CD14-positive monocyte (primary cell): ENCODE measurements around the gene CHERP. TPM values are rescaled to one million over a fixed set of nuclear protein-coding genes. Genes with fewer than 3 reads are reported as not detected.

Experiments used
- DNase-seq, 3 donors: peaks; one replicate each; pipeline ENCODE4 v3.0.0-alpha.2; 2011 to 2022
- H2AFZ ChIP-seq: 2 replicates; pipeline ENCODE4 v1.6.0; 2012; ENCODE audit warnings: mild to moderate bottlenecking, low read depth, low read length, inconsistent platforms; ENCODE audit not compliant: insufficient read depth, poor library complexity, severe bottlenecking
- H3K27ac ChIP-seq, 2 donors: 1 replicate in 1 of 2; 2 replicates in 1 of 2; pipeline ENCODE4 v1.5.1; 2012 to 2013; ENCODE audit warnings: low read length in 2 of 2, control low read depth in 1 of 2, inconsistent platforms in 1 of 2, low read depth in 1 of 2, mild to moderate bottlenecking in 1 of 2
- H3K27me3 ChIP-seq, 2 donors: one replicate each; pipeline versions ENCODE4 v1.6.0 to v1.6.1; 2011 to 2013; ENCODE audit warnings: low read length in 2 of 2; ENCODE audit not compliant: control insufficient read depth in 2 of 2, insufficient read depth in 2 of 2
- H3K36me3 ChIP-seq, 2 donors: replicated peaks in 1 of 2; 1 replicate in 1 of 2; 2 replicates in 1 of 2; pipeline versions ENCODE4 v1.5.1 to v1.6.1; 2012 to 2013; ENCODE audit warnings: low read length in 2 of 2, control low read depth in 1 of 2, inconsistent platforms in 1 of 2, mild to moderate bottlenecking in 1 of 2; ENCODE audit not compliant: insufficient read depth in 2 of 2, control insufficient read depth in 1 of 2
- H3K4me1 ChIP-seq, 2 donors: 1 replicate in 1 of 2; 2 replicates in 1 of 2; pipeline versions ENCODE4 v1.5.1 to v1.6.1; 2012 to 2013; ENCODE audit warnings: low read length in 2 of 2, control low read depth in 1 of 2, inconsistent platforms in 1 of 2, mild to moderate bottlenecking in 1 of 2, moderate library complexity in 1 of 2; ENCODE audit not compliant: insufficient read depth in 2 of 2, control insufficient read depth in 1 of 2
- H3K4me2 ChIP-seq: replicated peaks from 2 replicates; pipeline ENCODE3; 2012; ENCODE audit warnings: low read length, moderate library complexity, mild to moderate bottlenecking; ENCODE audit not compliant: poor library complexity, severe bottlenecking; ENCODE audit errors: extremely low read depth
- H3K4me3 ChIP-seq, 3 experiments: fragments of 200-600 bp in 1 of 3; sonication (generic) in 1 of 3; replicated peaks in 1 of 3; 1 replicate in 2 of 3; 2 replicates in 1 of 3; pipeline ENCODE4 v1.5.1; 2011 to 2013; ENCODE audit warnings: low read length in 3 of 3, mild to moderate bottlenecking in 3 of 3, control low read depth in 2 of 3, low read depth in 2 of 3, inconsistent platforms in 1 of 3, moderate library complexity in 1 of 3
- H3K79me2 ChIP-seq: 2 replicates; pipeline ENCODE4 v1.6.0; 2012; ENCODE audit warnings: mild to moderate bottlenecking, control low read depth, inconsistent platforms, low read length, moderate library complexity; ENCODE audit not compliant: insufficient read depth
- H3K9ac ChIP-seq: 2 replicates; pipeline ENCODE4 v1.6.0; 2017; ENCODE audit warnings: low read length, mild to moderate bottlenecking; ENCODE audit not compliant: insufficient read depth, poor library complexity, severe bottlenecking
- H3K9me3 ChIP-seq, 2 donors: replicated peaks in 1 of 2; 1 replicate in 1 of 2; 2 replicates in 1 of 2; pipeline versions ENCODE4 v1.5.1 to v1.6.1; 2012 to 2013; ENCODE audit warnings: low read length in 2 of 2, control low read depth in 1 of 2; ENCODE audit not compliant: control insufficient read depth in 1 of 2, insufficient read depth in 1 of 2
- H4K20me1 ChIP-seq: 2 replicates; pipeline ENCODE4 v1.6.0; 2012; ENCODE audit warnings: mild to moderate bottlenecking, low read length, control low read depth, moderate library complexity; ENCODE audit not compliant: insufficient read depth
- H3K27ac Mint-ChIP-seq, 7 donors: one replicate each; pipeline ENCODE4 v1.8.0; 2020; ENCODE audit warnings: mild to moderate bottlenecking in 7 of 7, mixed read lengths in 7 of 7, moderate library complexity in 6 of 7, inconsistent platforms in 2 of 7
- H3K27me3 Mint-ChIP-seq, 3 donors: one replicate each; pipeline ENCODE4 v1.8.0; 2021 to 2022; ENCODE audit warnings: low read depth in 3 of 3, mild to moderate bottlenecking in 3 of 3, mixed read lengths in 3 of 3, moderate library complexity in 3 of 3, inconsistent platforms in 1 of 3
- H3K36me3 Mint-ChIP-seq, 2 donors: one replicate each; pipeline ENCODE4 v1.8.0; 2020; ENCODE audit warnings: mixed read lengths in 2 of 2, inconsistent platforms in 1 of 2, mild to moderate bottlenecking in 1 of 2
- H3K4me1 Mint-ChIP-seq: one replicate; pipeline ENCODE4 v1.8.0; 2020; ENCODE audit warnings: mild to moderate bottlenecking, mixed read lengths
- H3K4me3 Mint-ChIP-seq, 2 donors: one replicate each; pipeline ENCODE4 v1.8.0; 2020; ENCODE audit warnings: mild to moderate bottlenecking in 2 of 2, mixed read lengths in 2 of 2, moderate library complexity in 1 of 2
- H3K9me3 Mint-ChIP-seq, 7 donors: one replicate each; pipeline ENCODE4 v1.8.0; 2020 to 2022; ENCODE audit warnings: mixed read lengths in 7 of 7, mild to moderate bottlenecking in 6 of 7, moderate library complexity in 6 of 7, inconsistent platforms in 2 of 7
- CTCF ChIP-seq: fragments of 200-600 bp; IDR thresholded peaks from one replicate; pipeline ENCODE4 v1.8.0; 2022; ENCODE audit warnings: antibody characterized with exemption, mild to moderate bottlenecking
- WGBS: methylation state at CpG from one replicate; pipeline ENCODE4 v1.1.5; 2013; ENCODE audit warnings: missing lambda C conversion rate; ENCODE audit not compliant: insufficient coverage; 5-methylcytosine and 5-hydroxymethylcytosine counted together
- intact Hi-C, 2 donors: fragments of 100-400 bp; cut with micrococcal nuclease; formaldehyde crosslinking; loops; one replicate each; pipeline versions ENCODE4 v1.15.0 to v1.15.1; 2023
- polyA plus RNA-seq, 3 donors: library from polyadenylated mRNA; depleted of rRNA in 1 of 3; unstranded in 2 of 3; stranded (reverse) in 1 of 3; fragments of 300-500 nt in 2 of 3; fragments of >200 nt in 1 of 3; fragmentation: Illumina TruSeq in 2 of 3; gene quantifications; 1 replicate in 2 of 3; 2 replicates in 1 of 3; pipeline ENCODE4 v1.2.3, GENCODE V29; 2012 to 2021

CHERP gene
- polyA plus RNA-seq, 3 donors: 3.2 to 18.8 (median 5.3) TPM

GRCh38 chr19:16509141-16510061 is 32.8 kb downstream of the CHERP start:
- H3K9me3 Mint-ChIP-seq: no peaks in the 10 kb centered on the region

GRCh38 chr19:16508546-16508945 is 33.7 kb downstream of the CHERP start:
- no peaks in the 10 kb centered on the region for H3K4me1 Mint-ChIP-seq
- H3K27ac Mint-ChIP-seq: no peak overlapping the region
- Histone ChIP-seq H3K9me3 (no peaks in the 10 kb centered on the region), H3K4me2 (no peak overlapping the region), H3K36me3 (no peaks in the 10 kb centered on the region), H3K4me1 (no peaks in the 10 kb centered on the region), H3K27me3 (no peaks in the 10 kb centered on the region), H3K27ac (no peak overlapping the region), H4K20me1 (no peaks in the 10 kb centered on the region), H3K4me3 (no peak overlapping the region), H2AFZ (no peak overlapping the region), H3K79me2 (no peaks in the 10 kb centered on the region), H3K9ac (no peak overlapping the region)
- WGBS: 67% methylated on average over 1 of the region's 5 CpGs
- peaks cover 4 to 8% of the 10 kb centered on the region in 2 donors for H3K36me3 Mint-ChIP-seq
- H3K27me3 Mint-ChIP-seq: peaks cover 0 to 2% (median 0%) of the 10 kb centered on the region in 3 donors
- no peak overlapping the region for H3K4me3 Mint-ChIP-seq
- no peaks in the 10 kb centered on the region for H3K9me3 Mint-ChIP-seq
- no peak for DNase-seq
- no peak for TF ChIP-seq CTCF
- intact Hi-C loops: no loop called here

More at GRCh38 chr19:16509141-16510061, 32.8 kb downstream of the CHERP start:
- Histone ChIP-seq H3K4me2 (no peak overlapping the region), H3K4me1 (no peaks in the 10 kb centered on the region), H4K20me1 (no peaks in the 10 kb centered on the region), H3K9ac (no peak overlapping the region), H3K4me3 (no peak overlapping the region), H3K79me2 (no peaks in the 10 kb centered on the region), H3K27ac (no peak overlapping the region), H2AFZ (no peak overlapping the region), H3K27me3 (no peaks in the 10 kb centered on the region), H3K36me3 (no peaks in the 10 kb centered on the region), H3K9me3 (no peaks in the 10 kb centered on the region)
- no peak for DNase-seq
- no peak overlapping the region for H3K4me3 Mint-ChIP-seq
- H3K27ac Mint-ChIP-seq: no peak overlapping the region
- H3K4me1 Mint-ChIP-seq: no peaks in the 10 kb centered on the region
- intact Hi-C loops: no loop called here
- no peak for TF ChIP-seq CTCF
- peaks cover 4 to 8% of the 10 kb centered on the region in 2 donors for H3K36me3 Mint-ChIP-seq
- 97% methylated on average over 25 of the region's 28 CpGs for WGBS
- peaks cover 0 to 2% (median 0%) of the 10 kb centered on the region in 3 donors for H3K27me3 Mint-ChIP-seq
